CD4-positive, CD25-positive, alpha-beta regulatory T cell (primary cell): Measurements from ENCODE around the gene TRIM46. TPM values are rescaled to one million over a fixed set of nuclear protein-coding genes. Genes with fewer than 3 reads are reported as not detected.

Experiments used
- ATAC-seq, 2 donors: fragments of 150-1000 bp; cut with Tn5 transposase; one replicate each; pipeline ENCODE4 v1.10.0; 2021; ENCODE audit warnings: low read depth in 2 of 2, moderate number of reproducible peaks in 2 of 2, moderate library complexity in 1 of 2
- DNase-seq, 3 donors: peaks; one replicate each; pipeline versions ENCODE4 v3.0.0 to v3.0.0-alpha.2; 2012 to 2022; ENCODE audit warnings: mixed read lengths in 1 of 3
- H3K27ac ChIP-seq: one replicate; pipeline ENCODE4 v1.7.0; 2013; ENCODE audit warnings: mild to moderate bottlenecking, low read length; ENCODE audit not compliant: insufficient read depth, poor library complexity, severe bottlenecking
- H3K27me3 ChIP-seq: one replicate; pipeline ENCODE4 v1.7.0; 2013; ENCODE audit warnings: low read length; ENCODE audit not compliant: control insufficient read depth, insufficient read depth
- H3K36me3 ChIP-seq: one replicate; pipeline ENCODE4 v1.7.0; 2013; ENCODE audit warnings: mild to moderate bottlenecking, low read length, moderate library complexity; ENCODE audit not compliant: control insufficient read depth, insufficient read depth
- H3K4me1 ChIP-seq: 2 replicates; pipeline ENCODE4 v1.7.0; 2013; ENCODE audit warnings: mild to moderate bottlenecking, low read length; ENCODE audit not compliant: insufficient read depth, control insufficient read depth, poor library complexity, severe bottlenecking
- H3K4me3 ChIP-seq: one replicate; pipeline ENCODE4 v1.7.0; 2013; ENCODE audit warnings: low read depth, mild to moderate bottlenecking, low read length, moderate library complexity
- H3K9me3 ChIP-seq, 2 experiments: 1 replicate in 1 of 2; 2 replicates in 1 of 2; pipeline ENCODE4 v1.7.0; 2013; ENCODE audit warnings: low read length in 2 of 2, mild to moderate bottlenecking in 1 of 2, moderate library complexity in 1 of 2; ENCODE audit not compliant: control insufficient read depth in 2 of 2
- H3K27ac Mint-ChIP-seq, 3 donors: one replicate each; pipeline ENCODE4 v1.8.0; 2020 to 2022; ENCODE audit warnings: mild to moderate bottlenecking in 3 of 3, mixed read lengths in 3 of 3, moderate library complexity in 2 of 3
- H3K27me3 Mint-ChIP-seq: one replicate; pipeline ENCODE4 v1.8.0; 2022; ENCODE audit warnings: mild to moderate bottlenecking, mixed read lengths
- H3K36me3 Mint-ChIP-seq: one replicate; pipeline ENCODE4 v1.8.0; 2020; ENCODE audit warnings: mixed read lengths
- H3K4me1 Mint-ChIP-seq, 4 donors: one replicate each; pipeline ENCODE4 v1.8.0; 2020 to 2022; ENCODE audit warnings: mixed read lengths in 4 of 4, mild to moderate bottlenecking in 1 of 4
- H3K4me3 Mint-ChIP-seq, 4 donors: one replicate each; pipeline ENCODE4 v1.8.0; 2020 to 2022; ENCODE audit warnings: mild to moderate bottlenecking in 4 of 4, mixed read lengths in 4 of 4, moderate library complexity in 3 of 4
- H3K9me3 Mint-ChIP-seq, 7 donors: one replicate each; pipeline ENCODE4 v1.8.0; 2020 to 2022; ENCODE audit warnings: mixed read lengths in 7 of 7, mild to moderate bottlenecking in 3 of 7, moderate library complexity in 2 of 7
- polyA plus RNA-seq, 4 donors: library from polyadenylated mRNA; unstranded; fragments of 300-500 nt; fragmentation: Illumina TruSeq; gene quantifications; one replicate each; pipeline ENCODE4 v1.2.3, GENCODE V29; 2021
- total RNA-seq: library from RNA; stranded (reverse); gene quantifications from one replicate; pipeline ENCODE4 v1.2.3, GENCODE V29; 2022

The TRIM46 gene
- total and polyA plus RNA-seq, 5 donors from 2014 or later = 0.44 to 6.1 (median 1.1) TPM

- no peak for DNase-seq
- H3K27me3 Mint-ChIP-seq = peaks cover 8% of the 10 kb centered on the region
- no peak for ATAC-seq
- Histone ChIP-seq H3K27me3 (no peaks in the 10 kb centered on the region), H3K9me3 (no peaks in the 10 kb centered on the region), H3K4me1 (peaks cover 34% of the 10 kb centered on the region), H3K36me3 (peaks cover 18% of the 10 kb centered on the region), H3K27ac (no peak overlapping the region), H3K4me3 (no peak overlapping the region)
- H3K4me1 Mint-ChIP-seq = peaks cover 11 to 55% (median 30%) of the 10 kb centered on the region in 4 donors
- no peaks in the 10 kb centered on the region for H3K9me3 Mint-ChIP-seq
- H3K4me3 Mint-ChIP-seq = peak overlapping the region in 2 of 4 donors; percentile 22 to 46
- H3K36me3 Mint-ChIP-seq = peaks cover 14% of the 10 kb centered on the region
- no peak overlapping the region for H3K27ac Mint-ChIP-seq
These were observed 3.4 kb upstream of the TRIM46 start for GRCh38 chr1:155170101-155170785.

DNA sequence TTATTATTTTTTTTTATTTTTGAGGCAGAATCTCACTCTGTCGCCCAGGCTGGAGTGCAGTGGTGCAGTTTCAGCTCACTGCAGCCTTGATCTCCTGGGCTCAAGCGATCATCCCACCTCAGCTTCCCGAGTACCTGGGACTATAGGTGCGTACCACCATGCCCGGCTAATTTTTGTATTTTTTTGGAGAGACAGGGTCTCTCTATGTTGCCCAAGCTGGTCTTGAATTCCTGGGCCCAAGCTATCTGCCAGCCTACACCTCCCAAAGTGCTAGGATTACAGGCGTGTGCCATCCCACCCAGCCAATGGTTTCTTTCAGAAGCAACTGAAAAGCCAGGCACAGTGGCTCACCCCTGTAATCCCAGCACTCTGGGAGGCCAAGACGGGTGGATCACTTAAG is 2.8 kb upstream of the TRIM46 start:
- Histone ChIP-seq H3K4me3 (no peak overlapping the region), H3K27ac (no peak overlapping the region), H3K27me3 (no peaks in the 10 kb centered on the region), H3K9me3 (no peaks in the 10 kb centered on the region), H3K4me1 (peaks cover 34% of the 10 kb centered on the region), H3K36me3 (peaks cover 18% of the 10 kb centered on the region)
- Mint-ChIP-seq H3K27me3 (peaks cover 8% of the 10 kb centered on the region), H3K36me3 (peaks cover 14% of the 10 kb centered on the region), H3K4me1 (peaks cover 11 to 60% (median 32%) of the 10 kb centered on the region in 4 donors), H3K4me3 (peak overlapping the region in 2 of 4 donors; percentile 27 to 100), H3K27ac (peak overlapping the region in 1 of 3 donors; percentile 56), H3K9me3 (no peaks in the 10 kb centered on the region)
- DNase-seq (no peak), ATAC-seq (no peak)

DNA sequence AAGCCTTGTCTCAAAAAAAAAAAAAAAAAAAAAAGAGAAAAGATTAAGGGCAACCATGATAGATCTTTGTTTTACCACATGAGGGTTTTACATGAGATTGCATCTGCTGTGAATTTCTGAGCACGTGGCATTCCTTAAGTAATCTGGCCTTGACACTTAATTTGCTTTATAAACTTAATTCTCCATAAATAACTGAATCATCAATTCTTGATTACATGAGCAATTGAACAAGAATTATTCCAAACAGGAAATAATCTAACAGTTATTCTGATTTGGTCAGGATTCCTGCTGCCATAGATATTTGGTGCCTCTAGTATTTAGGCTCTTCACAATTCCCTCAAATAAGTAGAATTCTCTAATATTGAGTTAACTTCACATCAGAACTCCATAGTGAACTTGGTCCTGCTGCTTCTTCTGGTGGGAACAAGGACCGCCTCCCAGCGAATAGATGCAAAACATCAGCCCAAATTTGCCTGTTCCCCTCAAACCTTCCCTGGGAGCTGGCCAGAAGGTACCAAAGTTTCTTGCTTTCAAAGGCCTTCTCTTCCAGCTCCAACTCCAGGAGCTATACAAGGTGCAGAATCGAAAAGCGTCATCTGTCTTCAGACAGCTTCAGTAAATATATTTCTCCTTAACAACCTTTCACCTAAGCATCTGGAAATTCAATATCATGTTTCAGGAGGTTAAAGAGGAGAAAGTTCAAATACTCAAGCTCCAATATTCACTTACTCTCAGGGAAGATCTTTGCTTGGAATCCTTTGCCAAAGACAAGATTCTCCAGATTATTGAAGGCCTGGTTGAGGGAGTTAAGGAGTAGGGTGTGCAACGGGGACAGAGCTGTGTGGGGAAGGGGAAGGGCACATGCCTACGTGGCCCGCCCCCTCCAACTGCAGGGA is 1.6 kb upstream of the TRIM46 start:
- DNase-seq = no peak
- peaks cover 43% of the 10 kb centered on the region for H3K4me1 ChIP-seq
- peaks cover 18% of the 10 kb centered on the region for H3K36me3 ChIP-seq

DNA sequence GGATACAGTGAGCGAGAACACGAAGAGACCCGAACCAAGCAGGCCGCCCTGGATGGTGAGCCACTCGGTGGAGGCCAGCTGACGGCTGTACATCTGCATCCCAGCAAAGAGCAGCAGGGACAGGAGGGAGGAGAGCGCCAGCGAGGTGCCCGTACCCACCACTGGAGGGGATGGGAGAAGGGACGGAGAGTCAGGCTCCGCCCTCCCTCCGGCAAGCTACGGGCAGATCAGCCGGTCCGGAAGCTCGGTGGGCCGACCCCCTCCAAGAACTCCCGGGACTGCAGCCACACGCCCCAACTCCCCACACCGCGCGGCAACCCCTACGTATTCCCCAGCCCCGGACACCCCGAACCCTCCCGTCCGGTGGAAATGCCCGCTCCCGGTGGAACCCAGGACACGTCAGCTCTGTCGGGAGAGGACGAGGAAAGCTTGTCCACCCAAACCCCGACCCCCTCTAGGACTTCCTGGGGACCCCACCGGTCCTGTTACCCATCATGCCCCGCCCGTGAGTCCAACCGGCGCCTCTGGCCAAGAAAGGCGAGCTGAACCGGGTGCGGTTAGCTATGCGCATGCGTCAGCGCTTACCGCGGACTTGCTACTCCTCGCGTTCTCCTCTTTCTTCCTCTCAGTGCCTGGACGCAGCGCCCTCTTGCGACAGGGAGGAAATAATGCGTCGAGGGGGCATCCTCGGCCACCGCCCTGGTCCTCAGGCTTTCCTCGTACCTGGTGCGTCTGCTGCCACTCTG is 744 bp upstream of the TRIM46 start, which contains the start of gene KRTCAP2:
TSS of gene KRTCAP2 (minus strand) at position 573 of the 746 bp plus-strand sequence. CDS start at position 493, 80 bp downstream.
- ATAC-seq = peak; percentile 81 to 84
- H3K4me1 ChIP-seq = peaks cover 38% of the 10 kb centered on the region
- H3K4me3 Mint-ChIP-seq = peak within 1 kb of the TSS; percentile 94 to 100 (median 98)

More for the DNA sequence above, 1.6 kb upstream of the TRIM46 start:
- Histone ChIP-seq H3K9me3 (no peaks in the 10 kb centered on the region), H3K4me3 (peak overlapping the region; percentile 70), H3K27ac (peak overlapping the region; percentile 93), H3K27me3 (no peaks in the 10 kb centered on the region)
- peak overlapping the region; percentile 99 to 100 (median 100) for H3K27ac Mint-ChIP-seq
- H3K9me3 Mint-ChIP-seq = no peaks in the 10 kb centered on the region
- H3K36me3 Mint-ChIP-seq = peaks cover 14% of the 10 kb centered on the region
- H3K4me1 Mint-ChIP-seq = peaks cover 15 to 70% (median 40%) of the 10 kb centered on the region in 4 donors
- H3K4me3 Mint-ChIP-seq = peak overlapping the region; percentile 94 to 100 (median 98)
- H3K27me3 Mint-ChIP-seq = peaks cover 8% of the 10 kb centered on the region
- peak in 1 of 2 donors; percentile 22 for ATAC-seq

GRCh38 chr1:155174324-155175280 is 953 bp downstream of the TRIM46 start:
- no peaks in the 10 kb centered on the region for H3K9me3 ChIP-seq
- H3K36me3 ChIP-seq = peaks cover 17% of the 10 kb centered on the region
- peak overlapping the region; percentile 93 for H3K27ac ChIP-seq
- no peaks in the 10 kb centered on the region for H3K27me3 ChIP-seq
- peaks cover 9 to 59% (median 31%) of the 10 kb centered on the region in 4 donors for H3K4me1 Mint-ChIP-seq
- peaks cover 37% of the 10 kb centered on the region for H3K4me1 ChIP-seq
- no peaks in the 10 kb centered on the region for H3K9me3 Mint-ChIP-seq
- peak overlapping the region; percentile 48 for H3K4me3 ChIP-seq
- H3K36me3 Mint-ChIP-seq = peaks cover 10% of the 10 kb centered on the region
- no peak for ATAC-seq
- H3K27me3 Mint-ChIP-seq = peaks cover 4% of the 10 kb centered on the region
- peak overlapping the region; percentile 94 to 100 (median 98) for H3K4me3 Mint-ChIP-seq
- DNase-seq = peak; percentile 43 to 76 (median 46)
- H3K27ac Mint-ChIP-seq = peak overlapping the region; percentile 91 to 100 (median 99)

More for the DNA sequence above, 744 bp upstream of the TRIM46 start, which contains the start of gene KRTCAP2:
- H3K9me3 Mint-ChIP-seq = no peaks in the 10 kb centered on the region
- H3K36me3 ChIP-seq = peaks cover 23% of the 10 kb centered on the region
- H3K27ac Mint-ChIP-seq = peak within 1 kb of the TSS; percentile 99 to 100 (median 100)
- H3K27me3 ChIP-seq = no peaks in the 10 kb centered on the region
- peaks cover 14% of the 10 kb centered on the region for H3K36me3 Mint-ChIP-seq
- DNase-seq = peak; percentile 90 to 96 (median 93)
- peak within 1 kb of the TSS; percentile 93 for H3K27ac ChIP-seq
- H3K4me1 Mint-ChIP-seq = peaks cover 15 to 62% (median 35%) of the 10 kb centered on the region in 4 donors
- H3K27me3 Mint-ChIP-seq = peaks cover 4% of the 10 kb centered on the region
- no peaks in the 10 kb centered on the region for H3K9me3 ChIP-seq
- H3K4me3 ChIP-seq = peak within 1 kb of the TSS; percentile 70

DNA sequence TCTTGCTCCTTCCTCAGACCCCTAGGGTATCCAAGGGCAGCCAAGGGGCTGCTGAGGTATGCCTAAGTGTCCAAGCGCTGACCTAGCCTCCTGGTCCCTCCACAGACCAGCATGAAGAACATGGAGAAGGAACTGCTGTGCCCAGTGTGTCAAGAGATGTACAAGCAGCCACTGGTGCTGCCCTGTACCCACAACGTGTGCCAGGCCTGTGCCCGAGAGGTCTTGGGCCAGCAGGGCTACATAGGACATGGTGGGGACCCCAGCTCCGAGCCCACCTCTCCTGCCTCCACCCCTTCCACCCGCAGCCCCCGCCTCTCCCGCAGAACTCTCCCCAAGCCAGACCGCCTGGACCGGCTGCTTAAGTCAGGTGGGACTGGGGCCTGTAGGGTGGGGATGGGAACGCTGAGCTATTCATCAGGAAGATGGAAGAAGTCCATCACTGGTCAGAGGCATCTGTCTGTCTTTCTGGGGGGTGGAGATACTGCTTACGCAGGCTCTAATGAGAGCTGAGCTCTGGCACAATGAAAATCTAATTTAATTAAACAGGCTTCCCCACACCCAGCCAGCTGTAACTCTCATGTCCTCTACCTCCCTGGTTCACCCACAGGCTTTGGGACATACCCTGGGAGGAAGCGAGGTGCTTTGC is 1.8 kb downstream of the TRIM46 start:
- H3K27ac Mint-ChIP-seq = peak overlapping the region in 2 of 3 donors; percentile 65 to 80
- H3K27ac ChIP-seq = peak overlapping the region; percentile 93
- peak overlapping the region; percentile 73 to 100 (median 82) for H3K4me3 Mint-ChIP-seq
- H3K9me3 ChIP-seq = no peaks in the 10 kb centered on the region
- no peaks in the 10 kb centered on the region for H3K27me3 ChIP-seq
- no peak overlapping the region for H3K4me3 ChIP-seq
- H3K36me3 Mint-ChIP-seq = peaks cover 8% of the 10 kb centered on the region
- H3K27me3 Mint-ChIP-seq = peaks cover 4% of the 10 kb centered on the region
- H3K9me3 Mint-ChIP-seq = no peaks in the 10 kb centered on the region
- peaks cover 8 to 55% (median 29%) of the 10 kb centered on the region in 4 donors for H3K4me1 Mint-ChIP-seq
- DNase-seq (no peak), ATAC-seq (no peak)
- H3K4me1 ChIP-seq = peaks cover 37% of the 10 kb centered on the region
- peaks cover 13% of the 10 kb centered on the region for H3K36me3 ChIP-seq
